ENCODE results near the gene DES. TPM values are rescaled to one million over a fixed set of nuclear protein-coding genes. Genes with fewer than 3 reads are reported as not detected.

The DES gene
- total and polyA plus RNA-seq, 2 donors (not counting 3 experiments of a cell fraction or from before 2014, with no cell fraction given), result not detected

- dilution Hi-C loops (cut with MboI; ENCODE audit: extremely low pct_ligation_motif_present, low sequenced_read_pairs), result no loop called here
- H4K20me1 ChIP-seq (replicated peaks; ENCODE audit: control insufficient read depth, extremely low read depth, insufficient read depth, low read length), result no peaks in the 10 kb centered on the region
- H3K4me2 ChIP-seq (ENCODE audit: insufficient read depth, low read length), result no peak overlapping the region
- intact Hi-C loops (cut with micrococcal nuclease), result no loop called here
- no peak for TF ChIP-seq MYC (IDR thresholded peaks at IDR 0.05; ENCODE audit: low read depth, low read length)
- no peak for TF ChIP-seq EZH2 (IDR thresholded peaks at IDR 0.05; ENCODE audit: borderline replicate concordance, low read depth, low read length, severe bottlenecking)
- no peak for TF ChIP-seq FOS (IDR thresholded peaks at IDR 0.05; ENCODE audit: borderline replicate concordance, insufficient read depth, low read length)
- TF ChIP-seq JUN (IDR thresholded peaks at IDR 0.05; ENCODE audit: borderline replicate concordance, insufficient read depth, insufficient read length, low read depth), result no peak
- no peak for TF ChIP-seq POLR2A (IDR thresholded peaks at IDR 0.05; ENCODE audit: low read depth, low read length)
- TF ChIP-seq, protein P1, sequence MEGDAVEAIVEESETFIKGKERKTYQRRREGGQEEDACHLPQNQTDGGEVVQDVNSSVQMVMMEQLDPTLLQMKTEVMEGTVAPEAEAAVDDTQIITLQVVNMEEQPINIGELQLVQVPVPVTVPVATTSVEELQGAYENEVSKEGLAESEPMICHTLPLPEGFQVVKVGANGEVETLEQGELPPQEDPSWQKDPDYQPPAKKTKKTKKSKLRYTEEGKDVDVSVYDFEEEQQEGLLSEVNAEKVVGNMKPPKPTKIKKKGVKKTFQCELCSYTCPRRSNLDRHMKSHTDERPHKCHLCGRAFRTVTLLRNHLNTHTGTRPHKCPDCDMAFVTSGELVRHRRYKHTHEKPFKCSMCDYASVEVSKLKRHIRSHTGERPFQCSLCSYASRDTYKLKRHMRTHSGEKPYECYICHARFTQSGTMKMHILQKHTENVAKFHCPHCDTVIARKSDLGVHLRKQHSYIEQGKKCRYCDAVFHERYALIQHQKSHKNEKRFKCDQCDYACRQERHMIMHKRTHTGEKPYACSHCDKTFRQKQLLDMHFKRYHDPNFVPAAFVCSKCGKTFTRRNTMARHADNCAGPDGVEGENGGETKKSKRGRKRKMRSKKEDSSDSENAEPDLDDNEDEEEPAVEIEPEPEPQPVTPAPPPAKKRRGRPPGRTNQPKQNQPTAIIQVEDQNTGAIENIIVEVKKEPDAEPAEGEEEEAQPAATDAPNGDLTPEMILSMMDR (IDR thresholded peaks at IDR 0.05; ENCODE audit: extremely low read depth in 1 of 2, insufficient read depth in 1 of 2, low read depth in 1 of 2, low read length in 2 of 2), result no peak
- TF ChIP-seq GATA2 (IDR thresholded peaks at IDR 0.05; ENCODE audit: insufficient read depth, insufficient read length, low read depth, low read length), result no peak
- no peak for TF ChIP-seq POLR2AphosphoS5 (IDR thresholded peaks at IDR 0.05; ENCODE audit: insufficient read depth, low read depth, low read length)
- TF ChIP-seq MAX (IDR thresholded peaks at IDR 0.05; ENCODE audit: insufficient read depth, insufficient read length), result no peak
- no peaks in the 10 kb centered on the region for H3K4me1 ChIP-seq (ENCODE audit: control insufficient read depth, extremely low read depth, insufficient read depth, low read length)
- ChIA-PET POLR2A (no interaction called here), CTCF (interaction anchor here (0.9 to 1.9 kb wide), 2 partner anchors 10 to 14 kb away, joined by 3 to 7 read pairs; no protein-coding TSS in a partner anchor)
- no peaks in the 10 kb centered on the region for H3K36me3 ChIP-seq (ENCODE audit: control insufficient read depth in 2 of 2, extremely low read depth in 1 of 2, insufficient read depth in 2 of 2, low read length in 2 of 2)
- no peak overlapping the region for H3K4me3 ChIP-seq (replicated peaks in 1 of 3; ENCODE audit: insufficient read depth in 1 of 3, low read depth in 1 of 3, low read length in 3 of 3)
- no peak overlapping the region for H3K27ac ChIP-seq (ENCODE audit: insufficient read depth, low read depth, low read length)
- peaks cover 30% of the 10 kb centered on the region in 2 experiments for H3K27me3 ChIP-seq (ENCODE audit: control insufficient read depth in 2 of 2, insufficient read depth in 2 of 2, low read length in 2 of 2)
- H2AFZ ChIP-seq (ENCODE audit: low read depth, low read length), result no peak overlapping the region
- no peaks in the 10 kb centered on the region for H3K79me2 ChIP-seq (ENCODE audit: control insufficient read depth, insufficient read depth, low read length)
- H3K9ac ChIP-seq (replicated peaks; ENCODE audit: extremely low read depth, insufficient read depth, low read length), result no peak overlapping the region
- no peak for FAIRE-seq
- no peak for DNase-seq (ENCODE audit: low read depth, low spot score)
- H3K9me3 ChIP-seq (replicated peaks; ENCODE audit: control insufficient read depth, insufficient read depth, low read length), result no peaks in the 10 kb centered on the region
- no peaks in the 10 kb centered on the region for H3K9me1 ChIP-seq (replicated peaks; ENCODE audit: control insufficient read depth, extremely low read depth, insufficient read depth, low read length)
- BruUV-seq (replicated peaks), result no TSS peak
Measured at GRCh38 chr2:219417374-219417773, 803 bp upstream of the DES start.
